K562 (cell line): ENCODE measurements around the gene CYP11A1. TPM values are rescaled to one million over a fixed set of nuclear protein-coding genes. Genes with fewer than 3 reads are reported as not detected.

Experiments
- ARID1B ChIP-seq: fragments of 450-650 bp; IDR thresholded peaks from 2 replicates; pipeline ENCODE4 v1.6.1; 2016; ENCODE audit warnings: antibody characterized with exemption, mild to moderate bottlenecking, inconsistent platforms
- E2F3 ChIP-seq: fragments of 250-450 bp; sonication (Bioruptor Pico); IDR thresholded peaks from 2 replicates; pipeline ENCODE4 v1.4.0; 2020; ENCODE audit warnings: mild to moderate bottlenecking
- HOMEZ ChIP-seq: fragments of 250-450 bp; sonication (Bioruptor Pico); IDR thresholded peaks from 2 replicates; pipeline ENCODE4 v1.4.0; 2020; ENCODE audit warnings: mild to moderate bottlenecking, moderate library complexity
- KLF13 ChIP-seq: fragments of 450-650 bp; IDR thresholded peaks from 2 replicates; pipeline ENCODE4 v1.6.1; 2016; ENCODE audit warnings: missing genetic modification characterization, low read depth, mild to moderate bottlenecking, missing compliant biosample characterization, moderate library complexity, borderline replicate concordance
- SIX5 ChIP-seq, 2 experiments: IDR thresholded peaks; 2 replicates each; pipeline ENCODE4 v1.6.1; 2011; ENCODE audit warnings: low read length in 2 of 2, borderline replicate concordance in 1 of 2, low read depth in 1 of 2, mild to moderate bottlenecking in 1 of 2, moderate library complexity in 1 of 2; ENCODE audit not compliant: insufficient read depth in 1 of 2
- SRSF1 ChIP-seq: fragments of 200-400 bp; formaldehyde crosslinking; IDR thresholded peaks from 2 replicates; pipeline ENCODE4 v1.6.1; 2017; ENCODE audit warnings: mild to moderate bottlenecking, low read depth, low read length, moderate library complexity
- WHSC1 ChIP-seq: IDR thresholded peaks from one replicate; pipeline ENCODE4 v1.6.1; 2012; ENCODE audit warnings: low read length, control low read depth, inconsistent platforms
- ZNF280B ChIP-seq: fragments of 250-450 bp; sonication (Bioruptor Pico); IDR thresholded peaks from 2 replicates; pipeline ENCODE4 v1.5.1; 2021; ENCODE audit warnings: mild to moderate bottlenecking
- ZNF282 ChIP-seq: sonication (generic); formaldehyde crosslinking; IDR thresholded peaks from 2 replicates; pipeline ENCODE4 v1.8.1; 2023; ENCODE audit warnings: missing genetic modification reagents
- ZNF518B ChIP-seq: fragments of 250-450 bp; sonication (Bioruptor Pico); IDR thresholded peaks from 2 replicates; pipeline ENCODE4 v1.5.0; 2021; ENCODE audit warnings: mild to moderate bottlenecking, moderate library complexity
- polyA plus RNA-seq, 8 experiments: library from polyadenylated mRNA; depleted of rRNA in 4 of 8; stranded (reverse) in 5 of 8; unstranded in 3 of 8; fragments of >200 nt; fragmentation: Nextera tagmentation in 2 of 8; fragmentation: Illumina TruSeq in 1 of 8; extraction: Ambion mirVana in 2 of 8; extraction: Trizol in 1 of 8; gene quantifications; 2 replicates each; pipeline versions ENCODE4 v1.2.1 to v1.2.3, GENCODE V29; 2011 to 2014; ENCODE audit warnings: inconsistent platforms in 1 of 8, missing spikeins in 1 of 8
- total RNA-seq, 7 experiments: library from RNA; depleted of rRNA in 6 of 7; stranded (reverse); fragments of >200 nt in 6 of 7; fragmentation: Illumina TruSeq in 2 of 7; extraction: Trizol in 2 of 7; gene quantifications; 2 replicates each; pipeline versions ENCODE4 v1.2.1 to v1.2.3, GENCODE V29; 2011 to 2021; ENCODE audit warnings: low replicate concordance in 1 of 7
- TF ChIP-seq, protein P1 (sequence below): fragments of 450-650 bp; IDR thresholded peaks from 2 replicates; pipeline ENCODE4 v1.6.1; 2016; ENCODE audit warnings: antibody characterized with exemption
- TF ChIP-seq, protein P2 (sequence below): sonication (generic); formaldehyde crosslinking; IDR thresholded peaks from 2 replicates; pipeline ENCODE4 v1.8.1; 2023; ENCODE audit warnings: mild to moderate bottlenecking, missing genetic modification reagents
- TF ChIP-seq, protein P3 (sequence below): fragments of 250-450 bp; sonication (Bioruptor Pico); IDR thresholded peaks from 2 replicates; pipeline ENCODE4 v1.5.0; 2021; ENCODE audit warnings: mild to moderate bottlenecking, borderline replicate concordance

The CYP11A1 gene
- total and polyA plus RNA-seq, 9 of the 15 experiments (the other 6 are each of a cell fraction or from before 2014, with no cell fraction given) = 0.06 to 0.24 (median 0.10) TPM; not detected in 4

GRCh38 chr15:74291101-74292071 lies 76.1 kb downstream of the CYP11A1 start (continued):
- no peak for TF ChIP-seq KLF13 (tag)
- TF ChIP-seq, protein P1, sequence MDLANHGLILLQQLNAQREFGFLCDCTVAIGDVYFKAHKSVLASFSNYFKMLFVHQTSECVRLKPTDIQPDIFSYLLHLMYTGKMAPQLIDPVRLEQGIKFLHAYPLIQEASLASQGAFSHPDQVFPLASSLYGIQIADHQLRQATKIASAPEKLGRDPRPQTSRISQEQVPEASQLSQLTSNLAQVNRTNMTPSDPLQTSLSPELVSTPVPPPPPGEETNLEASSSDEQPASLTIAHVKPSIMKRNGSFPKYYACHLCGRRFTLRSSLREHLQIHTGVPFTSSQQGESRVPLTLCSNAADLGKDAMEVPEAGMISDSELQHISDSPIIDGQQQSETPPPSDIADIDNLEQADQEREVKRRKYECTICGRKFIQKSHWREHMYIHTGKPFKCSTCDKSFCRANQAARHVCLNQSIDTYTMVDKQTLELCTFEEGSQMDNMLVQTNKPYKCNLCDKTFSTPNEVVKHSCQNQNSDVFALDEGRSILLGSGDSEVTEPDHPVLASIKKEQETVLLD = no peak
- no peak for TF ChIP-seq E2F3 (CRISPR knock-in tag)
- TF ChIP-seq, protein P2, sequence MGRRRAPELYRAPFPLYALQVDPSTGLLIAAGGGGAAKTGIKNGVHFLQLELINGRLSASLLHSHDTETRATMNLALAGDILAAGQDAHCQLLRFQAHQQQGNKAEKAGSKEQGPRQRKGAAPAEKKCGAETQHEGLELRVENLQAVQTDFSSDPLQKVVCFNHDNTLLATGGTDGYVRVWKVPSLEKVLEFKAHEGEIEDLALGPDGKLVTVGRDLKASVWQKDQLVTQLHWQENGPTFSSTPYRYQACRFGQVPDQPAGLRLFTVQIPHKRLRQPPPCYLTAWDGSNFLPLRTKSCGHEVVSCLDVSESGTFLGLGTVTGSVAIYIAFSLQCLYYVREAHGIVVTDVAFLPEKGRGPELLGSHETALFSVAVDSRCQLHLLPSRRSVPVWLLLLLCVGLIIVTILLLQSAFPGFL (CRISPR knock-in tag) = no peak
- no peak for TF ChIP-seq WHSC1
- TF ChIP-seq, protein P3, sequence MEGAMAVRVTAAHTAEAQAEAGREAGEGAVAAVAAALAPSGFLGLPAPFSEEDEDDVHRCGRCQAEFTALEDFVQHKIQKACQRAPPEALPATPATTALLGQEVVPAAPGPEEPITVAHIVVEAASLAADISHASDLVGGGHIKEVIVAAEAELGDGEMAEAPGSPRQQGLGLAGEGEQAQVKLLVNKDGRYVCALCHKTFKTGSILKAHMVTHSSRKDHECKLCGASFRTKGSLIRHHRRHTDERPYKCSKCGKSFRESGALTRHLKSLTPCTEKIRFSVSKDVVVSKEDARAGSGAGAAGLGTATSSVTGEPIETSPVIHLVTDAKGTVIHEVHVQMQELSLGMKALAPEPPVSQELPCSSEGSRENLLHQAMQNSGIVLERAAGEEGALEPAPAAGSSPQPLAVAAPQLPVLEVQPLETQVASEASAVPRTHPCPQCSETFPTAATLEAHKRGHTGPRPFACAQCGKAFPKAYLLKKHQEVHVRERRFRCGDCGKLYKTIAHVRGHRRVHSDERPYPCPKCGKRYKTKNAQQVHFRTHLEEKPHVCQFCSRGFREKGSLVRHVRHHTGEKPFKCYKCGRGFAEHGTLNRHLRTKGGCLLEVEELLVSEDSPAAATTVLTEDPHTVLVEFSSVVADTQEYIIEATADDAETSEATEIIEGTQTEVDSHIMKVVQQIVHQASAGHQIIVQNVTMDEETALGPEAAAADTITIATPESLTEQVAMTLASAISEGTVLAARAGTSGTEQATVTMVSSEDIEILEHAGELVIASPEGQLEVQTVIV = no peak
- TF ChIP-seq ARID1B = peak; percentile 60
- TF ChIP-seq ZNF280B (CRISPR knock-in tag) = no peak
- no peak for TF ChIP-seq ZNF282 (CRISPR knock-in tag)
- no peak for TF ChIP-seq HOMEZ (CRISPR knock-in tag)
- TF ChIP-seq ZNF518B = no peak
- TF ChIP-seq SIX5 (IDR thresholded peaks at IDR 0.05; ENCODE audit: borderline replicate concordance in 1 of 2, insufficient read depth in 1 of 2, low read depth in 1 of 2, low read length in 2 of 2) = no peak
- no peak for TF ChIP-seq SRSF1
